Fibroblast of villous mesenchyme (primary cell): ENCODE results near the gene SLC38A4. TPM values are rescaled to one million over a fixed set of nuclear protein-coding genes. Genes with fewer than 3 reads are reported as not detected.

Experiments used
- DNase-seq: peaks from one replicate; pipeline ENCODE4 v3.0.0-alpha.2; 2010; ENCODE audit warnings: low read depth
- H3K4me3 ChIP-seq: 2 replicates; pipeline ENCODE4 v1.5.1; 2011; ENCODE audit warnings: low read depth, mild to moderate bottlenecking, low read length
- CTCF ChIP-seq: IDR thresholded peaks from 2 replicates; pipeline ENCODE4 v1.5.1; 2012; ENCODE audit warnings: low read depth, mild to moderate bottlenecking, low read length; ENCODE audit not compliant: insufficient read depth
- total RNA-seq: library from RNA; depleted of rRNA; stranded (reverse); fragments of >200 nt; gene quantifications from 2 replicates; pipeline ENCODE4 v1.2.3, GENCODE V29; 2012

Gene SLC38A4
- total RNA-seq, 1 donor = 23.7 TPM

- TF ChIP-seq CTCF = no peak
- H3K4me3 ChIP-seq = no peak overlapping the region
- DNase-seq = no peak
These were observed 13.4 kb upstream of the SLC38A4 start for GRCh38 chr12:46839232-46839631.

DNA sequence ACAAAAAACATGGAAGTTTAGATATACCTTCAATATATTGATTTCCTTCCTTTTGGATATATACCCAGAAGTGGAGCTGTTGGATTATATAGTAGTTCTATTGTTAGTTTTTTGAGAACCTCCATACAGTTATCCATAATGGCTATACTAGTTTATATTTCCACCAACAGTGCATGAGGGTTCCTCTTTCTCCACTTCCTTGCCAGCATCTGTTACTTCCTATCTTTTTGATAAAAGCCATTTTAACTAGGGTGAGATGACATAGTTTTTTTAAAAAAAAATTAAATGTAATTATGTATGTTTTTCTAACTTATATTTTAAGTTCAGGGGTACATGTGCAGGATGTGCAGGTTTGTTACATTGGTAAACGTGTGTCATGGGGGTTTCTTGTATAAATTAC is 10.0 kb upstream of the SLC38A4 start:
- no peak overlapping the region for H3K4me3 ChIP-seq
- DNase-seq = no peak
- no peak for TF ChIP-seq CTCF

GRCh38 chr12:46832130-46832704 is 6.4 kb upstream of the SLC38A4 start:
- no peak for TF ChIP-seq CTCF
- H3K4me3 ChIP-seq = no peak overlapping the region
- no peak for DNase-seq

GRCh38 chr12:46831335-46832129 is 5.7 kb upstream of the SLC38A4 start:
- no peak for TF ChIP-seq CTCF
- H3K4me3 ChIP-seq = peak overlapping the region; percentile 56
- peak; percentile 9 for DNase-seq

- TF ChIP-seq CTCF = no peak
- H3K4me3 ChIP-seq = peak overlapping the region; percentile 56
- peak; percentile 34 for DNase-seq
These were observed 5.0 kb upstream of the SLC38A4 start for GRCh38 chr12:46830731-46831334.

DNA sequence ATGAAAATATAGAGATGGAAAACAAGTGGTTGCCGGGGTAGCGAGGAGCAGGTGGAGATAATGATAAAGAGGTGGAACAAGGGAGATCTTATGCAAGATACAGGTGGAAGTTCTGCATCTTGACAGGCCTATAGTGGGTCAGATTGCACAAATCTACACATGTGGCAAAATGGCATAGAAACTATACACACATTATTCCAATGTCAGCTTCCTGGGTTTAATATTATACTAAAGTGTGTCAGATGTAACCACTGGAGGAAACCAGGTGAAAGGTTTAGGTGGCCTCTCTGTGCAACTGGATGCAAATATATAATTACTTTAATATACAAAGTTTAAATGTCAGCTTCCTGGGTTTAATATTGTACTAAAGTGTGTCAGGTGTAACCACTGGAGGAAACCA is 1.1 kb downstream of the SLC38A4 start:
- no peak for DNase-seq
- H3K4me3 ChIP-seq = no peak overlapping the region
- no peak for TF ChIP-seq CTCF
